Tibial nerve (tissue), 3 donors: ENCODE data around the gene COL1A1.

Experiments
- CTCF ChIP-seq, 5 experiments: fragments of 200-600 bp in 3 of 5; fragments of 450-650 bp in 2 of 5; sonication (generic) in 3 of 5; IDR thresholded peaks; one replicate each; pipeline ENCODE4 v1.5.1; 2016 to 2019; ENCODE audit warnings: antibody characterized with exemption in 5 of 5, mild to moderate bottlenecking in 3 of 5, moderate library complexity in 2 of 5
- POLR2A ChIP-seq, 2 donors: fragments of 450-650 bp; IDR thresholded peaks; one replicate each; pipeline ENCODE4 v1.6.1; 2017; ENCODE audit warnings: antibody characterized with exemption in 2 of 2, mild to moderate bottlenecking in 2 of 2, moderate library complexity in 2 of 2

- no peak for TF ChIP-seq POLR2A (IDR thresholded peaks at IDR 0.05)
- TF ChIP-seq CTCF (IDR thresholded peaks at IDR 0.05), result no peak
These were observed 65.2 kb downstream of the COL1A1 start for GRCh38 chr17:50136096-50136687.
